ENCODE results near the gene NCAN. TPM values are rescaled to one million over a fixed set of nuclear protein-coding genes. Genes with fewer than 3 reads are reported as not detected.
A peak's percentile ranks its signal among the peaks of the same experiment; 100 is the strongest.

The NCAN gene
- total and polyA plus RNA-seq, 8 donors, result 0.03 to 0.14 (median 0.09) TPM; not detected in 2

- Histone ChIP-seq H3K36me3 (peaks cover 0 to 95% of the 10 kb centered on the region in 2 donors), H3K27me3 (no peaks in the 10 kb centered on the region), H3K4me3 (no peak overlapping the region), H3K4me1 (no peaks in the 10 kb centered on the region), H3K9me3 (peaks cover 0 to 3% of the 10 kb centered on the region in 2 donors), H3K27ac (no peak overlapping the region)
- DNase-seq (no peak), ATAC-seq (no peak)
- TF ChIP-seq, protein P1, sequence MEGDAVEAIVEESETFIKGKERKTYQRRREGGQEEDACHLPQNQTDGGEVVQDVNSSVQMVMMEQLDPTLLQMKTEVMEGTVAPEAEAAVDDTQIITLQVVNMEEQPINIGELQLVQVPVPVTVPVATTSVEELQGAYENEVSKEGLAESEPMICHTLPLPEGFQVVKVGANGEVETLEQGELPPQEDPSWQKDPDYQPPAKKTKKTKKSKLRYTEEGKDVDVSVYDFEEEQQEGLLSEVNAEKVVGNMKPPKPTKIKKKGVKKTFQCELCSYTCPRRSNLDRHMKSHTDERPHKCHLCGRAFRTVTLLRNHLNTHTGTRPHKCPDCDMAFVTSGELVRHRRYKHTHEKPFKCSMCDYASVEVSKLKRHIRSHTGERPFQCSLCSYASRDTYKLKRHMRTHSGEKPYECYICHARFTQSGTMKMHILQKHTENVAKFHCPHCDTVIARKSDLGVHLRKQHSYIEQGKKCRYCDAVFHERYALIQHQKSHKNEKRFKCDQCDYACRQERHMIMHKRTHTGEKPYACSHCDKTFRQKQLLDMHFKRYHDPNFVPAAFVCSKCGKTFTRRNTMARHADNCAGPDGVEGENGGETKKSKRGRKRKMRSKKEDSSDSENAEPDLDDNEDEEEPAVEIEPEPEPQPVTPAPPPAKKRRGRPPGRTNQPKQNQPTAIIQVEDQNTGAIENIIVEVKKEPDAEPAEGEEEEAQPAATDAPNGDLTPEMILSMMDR (IDR thresholded peaks at IDR 0.05), result no peak
- intact Hi-C loops (cut with DNase I), result no loop called here
These were observed 86.0 kb downstream of the NCAN start for GRCh38 chr19:19297759-19298158.

DNA sequence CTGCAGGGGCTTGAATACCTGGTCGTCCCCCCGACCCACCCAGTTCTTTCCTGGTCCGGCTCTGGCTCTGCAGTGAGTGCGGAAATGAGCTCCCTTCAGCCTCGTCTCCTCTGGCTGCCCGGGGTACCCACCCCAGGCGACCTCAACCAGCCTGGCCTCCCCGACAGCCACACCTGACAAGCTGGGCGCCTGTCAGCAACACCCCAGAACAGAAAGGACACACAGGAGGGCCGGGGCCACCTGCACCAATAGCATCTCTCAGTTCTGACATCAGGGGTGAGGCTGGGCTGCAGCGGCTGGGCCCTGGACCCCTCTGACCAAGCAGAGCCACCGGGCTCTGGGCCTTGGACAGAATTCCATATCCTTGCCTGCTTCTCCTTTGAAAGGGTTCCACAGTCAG, 88.9 kb downstream of the NCAN start:
- DNase-seq (peak in 1 of 4 donors; percentile 54), ATAC-seq (no peak)
- H3K27ac ChIP-seq, result no peak overlapping the region
- H3K4me1 ChIP-seq, result no peaks in the 10 kb centered on the region
- no peaks in the 10 kb centered on the region for H3K27me3 ChIP-seq
- H3K4me3 ChIP-seq, result no peak overlapping the region
- H3K36me3 ChIP-seq, result peaks cover 0 to 95% of the 10 kb centered on the region in 2 donors
- TF ChIP-seq, protein P1 (IDR thresholded peaks at IDR 0.05), result no peak
- intact Hi-C loops (cut with DNase I), result no loop called here
- H3K9me3 ChIP-seq, result no peaks in the 10 kb centered on the region

Other genes starting within 250 kb of the NCAN start
- gene SUGP2, start 178.4 kb upstream of the NCAN start, total RNA-seq, result 10 to 100 TPM; 64.2 to 80.3 TPM
- gene SUGP2, start 178.4 kb upstream of the NCAN start, polyA plus RNA-seq (ENCODE audit: insufficient read length in 6 of 6), result 100 to 1,000 TPM in 5 of 6 donors, 10 to 100 TPM in 1; 94.1 to 139 (median 108) TPM
- gene ARMC6, start 178.4 kb upstream of the NCAN start, total RNA-seq, result 10 to 100 TPM; 23.7 to 37.9 TPM
- gene ARMC6, start 178.4 kb upstream of the NCAN start, polyA plus RNA-seq (ENCODE audit: insufficient read length in 6 of 6), result 10 to 100 TPM; 30.6 to 36.8 (median 34.0) TPM
- 10 to 100 TPM in 1 of 2 donors, 1 to 10 TPM in 1; 7.6 to 12.4 TPM for gene SLC25A42, start 148.0 kb upstream of the NCAN start, total RNA-seq
- gene SLC25A42, start 148.0 kb upstream of the NCAN start, polyA plus RNA-seq (ENCODE audit: insufficient read length in 6 of 6), result 10 to 100 TPM; 10.8 to 16.6 (median 13.5) TPM
- gene TMEM161A, start 73.5 kb upstream of the NCAN start, total RNA-seq, result 10 to 100 TPM; 25.6 to 27.8 TPM
- gene TMEM161A, start 73.5 kb upstream of the NCAN start, polyA plus RNA-seq (ENCODE audit: insufficient read length in 6 of 6), result 10 to 100 TPM; 22.3 to 28.0 (median 25.0) TPM
- gene MEF2B, start 41.7 kb upstream of the NCAN start, total RNA-seq, result 1 to 10 TPM; 1.1 to 2.3 TPM
- gene MEF2B, start 41.7 kb upstream of the NCAN start, polyA plus RNA-seq (ENCODE audit: insufficient read length in 6 of 6), result 1 to 10 TPM; 1.8 to 3.7 (median 2.1) TPM
- gene BORCS8, start 19.8 kb upstream of the NCAN start, total RNA-seq, result 10 to 100 TPM; 23.4 to 39.1 TPM
- gene BORCS8, start 19.8 kb upstream of the NCAN start, polyA plus RNA-seq (ENCODE audit: insufficient read length in 6 of 6), result 10 to 100 TPM; 16.4 to 19.1 (median 17.8) TPM
- gene RFXANK, start 19.7 kb upstream of the NCAN start, total RNA-seq, result 10 to 100 TPM; 74.6 to 82.8 TPM
- 10 to 100 TPM; 61.6 to 78.3 (median 72.6) TPM for gene RFXANK, start 19.7 kb upstream of the NCAN start, polyA plus RNA-seq (ENCODE audit: insufficient read length in 6 of 6)
- 10 to 100 TPM; 10.4 to 22.3 TPM for gene NR2C2AP, start 8.5 kb upstream of the NCAN start, total RNA-seq
- 10 to 100 TPM; 10.4 to 13.0 (median 11.9) TPM for gene NR2C2AP, start 8.5 kb upstream of the NCAN start, polyA plus RNA-seq (ENCODE audit: insufficient read length in 6 of 6)
- under 1 TPM; 0.55 to 0.65 TPM for gene TM6SF2, start 61.3 kb downstream of the NCAN start, total RNA-seq
- 1 to 10 TPM; 5.7 to 8.6 (median 6.3) TPM for gene TM6SF2, start 61.3 kb downstream of the NCAN start, polyA plus RNA-seq (ENCODE audit: insufficient read length in 6 of 6)
- gene SUGP1, start 108.6 kb downstream of the NCAN start, total RNA-seq, result 10 to 100 TPM; 35.6 to 37.7 TPM
- 10 to 100 TPM; 39.9 to 52.4 (median 49.1) TPM for gene SUGP1, start 108.6 kb downstream of the NCAN start, polyA plus RNA-seq (ENCODE audit: insufficient read length in 6 of 6)
- gene MAU2, start 108.9 kb downstream of the NCAN start, total RNA-seq, result 10 to 100 TPM; 46.7 to 50.8 TPM
- 10 to 100 TPM; 56.8 to 80.3 (median 72.6) TPM for gene MAU2, start 108.9 kb downstream of the NCAN start, polyA plus RNA-seq (ENCODE audit: insufficient read length in 6 of 6)
- gene GATAD2A, start 193.7 kb downstream of the NCAN start, total RNA-seq, result 10 to 100 TPM; 66.3 to 97.3 TPM
- gene GATAD2A, start 193.7 kb downstream of the NCAN start, polyA plus RNA-seq (ENCODE audit: insufficient read length in 6 of 6), result 10 to 100 TPM; 39.3 to 61.1 (median 46.9) TPM

Measured in left lung (tissue), 10 donors.